HG03103 (cell line): ENCODE results near the gene CDC37L1.

Source experiments
- ATAC-seq: cut with Tn5 transposase; IDR thresholded peaks from one replicate; pipeline ENCODE4 v1.9.1; 2021; ENCODE audit warnings: low read depth; ENCODE audit not compliant: unreplicated experiment

The CDC37L1 gene

DNA sequence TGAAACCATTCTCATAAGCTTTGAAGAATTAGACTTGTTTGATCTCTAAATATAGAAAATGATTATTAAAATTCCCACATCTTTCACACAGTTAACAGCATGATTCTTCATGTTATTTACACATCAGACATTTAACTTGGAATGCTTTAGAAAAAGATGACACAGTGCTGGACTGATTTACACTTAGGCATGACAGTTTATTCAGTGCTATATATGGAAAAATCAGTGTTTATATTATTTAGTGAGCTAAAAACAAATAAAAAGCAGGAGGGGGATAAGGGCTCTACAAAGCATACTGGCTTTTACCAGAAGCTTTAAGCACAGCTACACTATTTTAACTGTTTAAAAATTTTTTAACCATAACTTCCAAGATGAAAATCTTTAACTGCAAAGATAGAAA, 30.0 kb downstream of the CDC37L1 start:
- ATAC-seq, result no peak

DNA sequence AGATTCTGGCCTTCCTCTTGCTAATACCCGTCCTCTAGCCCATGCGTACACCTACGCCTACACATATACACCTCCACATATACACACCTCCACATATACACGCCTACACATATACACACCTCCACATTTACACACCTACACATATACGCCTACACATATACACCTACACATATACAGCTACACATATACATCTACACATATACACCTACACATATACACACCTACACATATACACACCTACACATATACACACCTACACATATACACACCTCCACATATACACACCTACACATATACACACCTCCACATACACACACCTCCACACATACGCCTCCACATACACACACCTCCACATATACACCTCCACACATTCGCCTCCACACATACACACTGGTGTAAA, 34.5 kb downstream of the CDC37L1 start:
- ATAC-seq, result no peak

DNA sequence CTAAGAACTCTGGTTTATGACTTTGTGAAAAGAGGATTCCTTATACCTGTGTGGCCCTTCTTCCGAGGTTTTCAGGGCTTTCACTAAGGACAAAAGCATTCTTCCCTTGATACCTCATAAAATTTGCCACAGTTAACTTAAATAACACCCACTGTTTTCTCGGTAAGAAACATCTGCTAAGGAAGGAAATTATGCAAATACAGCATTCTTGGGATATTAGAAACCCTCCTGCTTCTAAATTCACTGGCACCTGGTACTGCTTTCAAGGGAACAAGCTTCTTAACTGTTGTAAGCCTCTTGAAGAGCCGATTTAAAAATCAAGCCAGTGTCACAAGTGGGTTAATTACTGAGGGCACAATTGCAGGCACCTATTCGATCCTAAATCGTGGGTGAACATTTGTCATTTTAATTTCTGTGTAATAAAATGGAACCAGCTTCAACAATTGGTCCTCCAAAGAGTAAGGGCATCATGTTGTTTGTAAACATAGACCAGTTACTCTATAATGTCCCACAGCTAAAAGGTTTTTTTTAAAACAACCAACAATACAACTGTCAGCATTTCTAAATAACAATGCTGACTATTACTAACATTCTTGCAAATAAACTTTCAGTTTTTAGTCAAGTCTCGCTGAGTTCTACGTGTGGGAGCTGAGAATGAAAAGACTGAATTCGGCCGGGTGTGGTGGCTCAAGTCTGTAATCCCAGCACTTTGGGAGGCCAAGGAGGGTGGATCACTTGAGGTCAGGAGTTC, 35.1 kb downstream of the CDC37L1 start:
- no peak for ATAC-seq

DNA sequence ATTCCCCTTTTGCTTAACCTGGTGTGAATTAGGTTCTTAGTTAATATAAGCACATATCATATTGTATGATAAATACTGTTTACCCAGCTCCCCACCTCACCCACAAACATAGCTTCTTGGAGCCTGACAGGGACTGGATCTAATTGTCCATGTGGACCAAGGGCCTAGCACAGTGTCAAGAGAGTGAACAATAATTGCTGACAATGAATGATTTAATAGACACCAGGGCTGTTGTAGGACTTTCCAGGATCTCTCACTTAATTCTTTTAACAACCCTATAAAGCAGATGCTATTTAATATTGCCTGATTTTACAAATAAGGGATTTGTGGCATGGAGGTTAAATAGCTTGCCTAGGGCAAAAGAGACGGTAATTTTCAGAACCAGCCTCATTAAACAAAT, 36.8 kb downstream of the CDC37L1 start:
- ATAC-seq, result no peak

- ATAC-seq, result no peak
Measured at GRCh38 chr9:4717815-4718214, 38.4 kb downstream of the CDC37L1 start.

GRCh38 chr9:4718911-4719310, 39.5 kb downstream of the CDC37L1 start:
- ATAC-seq, result no peak

DNA sequence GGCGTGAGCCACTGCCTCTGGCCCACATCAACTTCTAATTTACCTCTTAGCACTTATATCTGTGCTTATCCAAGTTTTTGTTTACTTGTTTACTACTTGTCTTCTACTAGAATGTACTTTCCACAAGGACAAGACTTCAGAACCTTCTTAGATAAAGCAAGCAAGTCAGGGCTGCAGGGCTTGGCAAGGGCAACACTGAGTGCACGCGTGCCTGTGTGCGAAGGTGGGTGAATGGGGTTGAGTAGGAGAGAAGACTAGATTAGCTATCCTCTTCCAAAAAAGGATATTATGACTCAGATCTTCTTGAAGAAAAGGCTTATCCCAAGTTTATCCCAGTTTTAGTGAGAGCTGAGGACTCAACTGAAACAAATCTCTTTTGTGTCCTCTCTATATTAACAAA, 42.4 kb downstream of the CDC37L1 start:
- ATAC-seq, result no peak

DNA sequence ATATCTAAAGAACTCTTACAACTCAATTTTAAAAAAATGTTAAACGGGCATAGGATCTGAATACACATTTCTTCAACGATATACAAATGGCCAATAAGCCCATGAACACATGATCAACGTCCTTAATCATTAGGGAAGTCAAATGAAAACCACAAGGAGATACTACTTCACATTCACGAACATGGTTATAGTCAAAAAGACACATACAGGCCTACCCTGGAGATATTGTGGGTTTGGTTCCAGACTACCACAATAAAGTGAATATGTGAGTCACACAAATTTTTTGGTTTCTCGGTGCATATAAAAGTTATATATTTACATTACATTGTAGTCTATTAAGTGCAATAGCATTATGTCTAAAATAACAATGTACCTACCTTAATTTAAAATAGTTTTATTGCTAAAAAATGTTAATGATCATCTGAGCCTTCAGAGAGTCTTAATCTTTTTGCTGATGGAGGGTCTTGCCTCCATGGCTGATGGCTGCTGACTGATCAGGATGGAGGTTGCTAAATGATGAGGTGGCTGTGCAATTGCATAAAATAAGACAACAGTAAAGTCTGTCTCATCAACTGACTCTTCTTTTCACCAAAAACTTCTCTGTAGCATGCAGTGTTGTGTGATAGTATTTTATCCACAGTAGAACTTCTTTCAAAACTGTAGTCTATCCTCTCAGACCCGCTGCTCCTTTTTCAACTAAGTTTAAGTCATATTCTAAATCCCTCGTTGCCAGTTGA, 46.5 kb downstream of the CDC37L1 start:
- no peak for ATAC-seq

GRCh38 chr9:4727593-4727992, 48.2 kb downstream of the CDC37L1 start:
- no peak for ATAC-seq

DNA sequence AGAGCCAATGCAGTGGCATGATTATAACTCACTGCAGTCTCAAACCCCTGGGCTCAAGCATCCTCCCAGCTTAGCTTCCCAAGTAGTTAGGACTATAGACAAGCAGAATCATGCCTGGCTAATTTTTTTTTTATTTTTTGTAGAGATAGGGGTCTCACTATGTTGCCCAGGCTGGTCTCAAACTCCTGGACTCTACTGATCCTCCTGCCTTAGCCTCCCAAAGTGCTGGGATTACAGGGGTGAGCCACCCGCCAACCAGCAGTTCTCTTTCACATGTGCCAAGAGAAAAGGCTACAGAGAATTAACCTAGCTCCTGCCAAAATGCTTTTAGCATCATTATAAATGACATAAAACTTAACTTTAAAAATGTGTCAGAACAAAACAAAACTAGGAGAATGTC, 53.5 kb downstream of the CDC37L1 start:
- ATAC-seq, result no peak

- ATAC-seq, result no peak
Measured at GRCh38 chr9:4734150-4734549, 54.8 kb downstream of the CDC37L1 start.

GRCh38 chr9:4738866-4739586, 59.7 kb downstream of the CDC37L1 start:
- no peak for ATAC-seq

DNA sequence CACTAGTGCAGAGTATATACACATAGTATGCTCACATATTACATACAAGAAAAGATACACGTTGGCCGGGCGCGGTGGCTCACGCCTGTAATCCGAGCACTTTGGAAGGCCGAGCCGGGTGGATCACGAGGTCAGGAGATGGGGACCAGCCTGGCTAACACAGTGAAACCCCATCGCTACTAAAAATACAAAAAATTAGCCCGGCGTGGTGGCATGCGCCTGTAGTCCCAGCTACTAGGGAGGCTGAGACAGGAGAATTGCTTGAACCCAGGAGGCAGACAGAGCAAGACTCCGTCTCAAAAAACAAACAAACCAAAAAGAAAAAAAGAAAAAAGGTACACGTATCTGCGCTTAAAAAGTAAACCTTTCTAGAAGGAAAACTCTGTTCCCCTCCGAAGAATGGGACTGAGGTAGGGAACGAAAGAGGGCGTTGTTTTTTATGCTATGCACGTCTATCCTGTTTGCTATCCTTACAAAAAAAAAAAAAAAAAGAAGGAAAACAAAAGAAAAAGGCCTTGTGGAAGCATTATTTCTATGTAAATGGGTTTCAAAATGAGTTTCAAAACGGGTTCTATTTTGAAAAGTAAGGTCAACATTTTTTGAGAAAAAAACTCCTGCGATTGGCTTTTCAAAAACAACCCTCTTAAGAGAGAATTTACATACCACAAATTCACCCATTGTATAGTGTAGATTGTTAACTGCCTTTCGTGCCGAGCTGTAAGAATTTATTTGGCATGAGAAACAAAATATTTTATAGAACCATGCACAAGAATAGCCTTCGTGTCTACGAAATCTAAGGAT, 60.4 kb downstream of the CDC37L1 start:
- no peak for ATAC-seq

DNA sequence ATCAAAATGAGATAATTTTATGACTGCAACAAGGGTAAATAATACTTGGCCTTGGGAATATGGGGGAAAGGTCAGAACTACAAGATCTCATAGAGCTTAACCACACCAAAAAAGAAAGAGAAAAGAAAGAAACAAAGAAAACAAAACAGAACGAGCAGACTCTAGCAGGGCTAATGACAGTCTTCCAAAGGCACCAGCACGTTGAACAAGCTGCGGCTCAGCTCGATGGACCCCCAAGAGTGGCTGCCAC, 60.9 kb downstream of the CDC37L1 start:
- no peak for ATAC-seq

DNA sequence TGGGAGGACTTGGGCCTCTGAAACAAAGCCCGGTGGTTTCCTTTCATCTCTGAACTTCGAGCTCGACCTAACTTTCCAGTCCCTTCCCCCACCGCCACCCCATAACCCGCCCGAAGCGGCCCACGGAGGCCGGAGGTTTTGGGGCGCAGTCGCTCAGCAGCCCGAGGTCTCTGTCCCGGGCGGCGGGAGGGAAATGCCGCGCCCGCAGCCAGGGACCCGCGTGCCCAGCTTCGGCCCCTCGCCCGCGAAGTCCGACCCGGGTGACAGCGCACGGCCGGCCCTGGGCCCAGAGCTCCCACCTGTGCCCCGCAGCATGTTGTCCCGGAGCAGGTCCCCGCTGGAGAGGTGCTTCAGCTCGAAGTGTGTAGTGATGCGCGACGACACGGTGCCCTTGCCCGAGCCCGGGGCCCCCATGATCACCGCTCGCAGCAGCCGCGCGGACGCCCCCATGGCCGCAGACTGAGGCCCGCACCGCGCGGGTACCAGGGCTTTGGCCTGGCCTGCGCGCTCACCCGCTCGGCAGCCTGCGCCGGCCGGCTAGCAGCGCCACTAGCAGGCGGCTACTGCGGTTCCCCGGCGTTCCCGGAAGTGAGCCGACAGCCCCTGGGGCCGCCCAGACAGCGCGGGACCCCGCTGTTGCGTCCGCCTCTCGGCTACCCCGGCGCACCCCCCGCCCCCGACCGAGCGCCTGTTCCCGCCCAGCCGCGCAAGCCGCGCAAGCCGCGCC, 61.4 kb downstream of the CDC37L1 start, which contains the start of gene AK3:
AK3 (minus strand) TSS at position 565 of the 727 bp plus-strand sequence; CDS start at position 450, 115 bp downstream.
- peak; percentile 86 for ATAC-seq

GRCh38 chr9:4741365-4742089, 62.2 kb downstream of the CDC37L1 start:
- no peak for ATAC-seq

DNA sequence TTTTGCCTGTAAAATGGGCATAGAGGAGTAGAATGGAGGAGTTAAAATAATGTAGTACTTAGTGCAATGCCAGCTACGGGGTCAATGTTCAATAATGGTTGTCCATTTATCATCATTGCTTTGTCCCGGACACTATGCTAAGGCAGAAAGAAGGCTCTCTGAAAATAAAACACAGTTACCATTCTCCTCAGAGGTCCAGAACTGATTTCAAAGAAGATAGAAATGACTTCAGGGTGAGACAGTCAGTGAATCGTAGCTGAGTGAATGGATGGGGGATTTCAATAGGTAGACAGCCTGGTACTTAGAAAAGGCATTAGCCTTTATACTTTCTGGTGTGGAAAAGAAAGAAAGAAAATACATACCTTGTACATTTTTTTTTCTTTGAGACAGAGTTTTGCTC, 62.9 kb downstream of the CDC37L1 start:
- ATAC-seq, result no peak

- ATAC-seq, result no peak
Measured at GRCh38 chr9:4743131-4743875, 63.9 kb downstream of the CDC37L1 start.
